Ammon's horn (tissue), 1 donor: Measurements from ENCODE around the gene ESR2.
A peak's percentile ranks its signal among the peaks of the same experiment; 100 is the strongest.
"Not testable (repeated sequence)": the region's sequence is repeated elsewhere in the genome, so short reads cannot be mapped to it uniquely, and the experiment has no call there.

ENCODE experiments used
- DNase-seq: peaks from one replicate; pipeline ENCODE4 v3.0.0-alpha.2; 2016; ENCODE audit warnings: low spot score

ESR2 gene

GRCh38 chr14:64196814-64197411 is 97.3 kb downstream of the ESR2 start:
- peak; percentile 86 for DNase-seq

GRCh38 chr14:64196056-64196455 is 98.1 kb downstream of the ESR2 start:
- no peak for DNase-seq

GRCh38 chr14:64195199-64195598 is 99.0 kb downstream of the ESR2 start:
- DNase-seq = no peak

- DNase-seq = no peak
Observed at GRCh38 chr14:64194404-64194803, 99.8 kb downstream of the ESR2 start.

GRCh38 chr14:64193821-64194220 is 100.3 kb downstream of the ESR2 start:
- DNase-seq = no peak

- no peak for DNase-seq
Observed at GRCh38 chr14:64191756-64192155, 102.4 kb downstream of the ESR2 start.

- DNase-seq = no peak
Observed at GRCh38 chr14:64190974-64191502, 103.1 kb downstream of the ESR2 start.

- DNase-seq = no peak
Observed at GRCh38 chr14:64187331-64187730, 106.8 kb downstream of the ESR2 start.

GRCh38 chr14:64186231-64187129 is 107.7 kb downstream of the ESR2 start:
- DNase-seq = no peak

- DNase-seq = no peak
Observed at GRCh38 chr14:64185184-64185583, 109.0 kb downstream of the ESR2 start.

GRCh38 chr14:64184103-64184729 is 110.0 kb downstream of the ESR2 start:
- no peak for DNase-seq

- not testable (repeated sequence) for DNase-seq
Observed at GRCh38 chr14:64182908-64183307, 111.3 kb downstream of the ESR2 start.

- no peak for DNase-seq
Observed at GRCh38 chr14:64178814-64179213, 115.4 kb downstream of the ESR2 start.

GRCh38 chr14:64176330-64176729 is 117.8 kb downstream of the ESR2 start:
- no peak for DNase-seq

- no peak for DNase-seq
Observed at GRCh38 chr14:64174922-64175782, 119.0 kb downstream of the ESR2 start.

GRCh38 chr14:64170181-64170580 is 124.0 kb downstream of the ESR2 start:
- no peak for DNase-seq

- DNase-seq = no peak
Observed at GRCh38 chr14:64159588-64159987, 134.6 kb downstream of the ESR2 start.

- no peak for DNase-seq
Observed at GRCh38 chr14:64158608-64159007, 135.6 kb downstream of the ESR2 start.

GRCh38 chr14:64149921-64150320 is 144.2 kb downstream of the ESR2 start:
- DNase-seq = no peak

- no peak for DNase-seq
Observed at GRCh38 chr14:64147126-64147790, 146.9 kb downstream of the ESR2 start.

- DNase-seq = no peak
Observed at GRCh38 chr14:64137657-64138290, 156.4 kb downstream of the ESR2 start.
